Activated naive CD8-positive, alpha-beta T cell (primary cell): ENCODE data around the gene INPP1.
"Not testable (repeated sequence)": the region's sequence is repeated elsewhere in the genome, so short reads cannot be mapped to it uniquely, and the experiment has no call there.

ENCODE experiments used
- H3K27ac Mint-ChIP-seq: one replicate; pipeline ENCODE4 v1.8.0; 2021; ENCODE audit warnings: mixed read lengths
- H3K27me3 Mint-ChIP-seq: one replicate; pipeline ENCODE4 v1.8.0; 2021; ENCODE audit warnings: mixed read lengths
- H3K36me3 Mint-ChIP-seq: one replicate; pipeline ENCODE4 v1.8.0; 2021; ENCODE audit warnings: mixed read lengths
- H3K4me1 Mint-ChIP-seq: one replicate; pipeline ENCODE4 v1.8.0; 2021; ENCODE audit warnings: low read depth, mixed read lengths
- H3K4me3 Mint-ChIP-seq: one replicate; pipeline ENCODE4 v1.8.0; 2021; ENCODE audit warnings: mild to moderate bottlenecking, mixed read lengths
- H3K9me3 Mint-ChIP-seq: one replicate; pipeline ENCODE4 v1.8.0; 2021; ENCODE audit warnings: low read depth, mixed read lengths

INPP1 gene

GRCh38 chr2:190343536-190344275 is at the start of gene INPP1:
Gene INPP1 (plus strand): TSS chr2:190343589. CDS start chr2:190360103, 16,514 bp downstream.
- Mint-ChIP-seq H3K36me3 (no peaks in the 10 kb centered on the region), H3K4me3 (peak within 1 kb of the TSS; percentile 88), H3K4me1 (peaks cover 13% of the 10 kb centered on the region), H3K27ac (peak within 1 kb of the TSS; percentile 66), H3K9me3 (no peaks in the 10 kb centered on the region), H3K27me3 (no peaks in the 10 kb centered on the region)

- not testable (repeated sequence) for H3K4me3 Mint-ChIP-seq, H3K9me3 Mint-ChIP-seq, H3K27me3 Mint-ChIP-seq, H3K27ac Mint-ChIP-seq, H3K4me1 Mint-ChIP-seq
- H3K36me3 Mint-ChIP-seq, result peaks cover 45% of the 10 kb centered on the region
Observed at GRCh38 chr2:190297880-190298279, 45.5 kb upstream of the INPP1 start.

- Mint-ChIP-seq H3K36me3 (peaks cover 41% of the 10 kb centered on the region), H3K27me3 (no peaks in the 10 kb centered on the region), H3K9me3 (no peaks in the 10 kb centered on the region), H3K4me3 (no peak overlapping the region), H3K27ac (no peak overlapping the region), H3K4me1 (peaks cover 9% of the 10 kb centered on the region)
Observed at GRCh38 chr2:190301032-190301431, 42.4 kb upstream of the INPP1 start.

GRCh38 chr2:190302052-190302451 is 41.3 kb upstream of the INPP1 start:
- H3K9me3 Mint-ChIP-seq, result no peaks in the 10 kb centered on the region
- H3K27me3 Mint-ChIP-seq, result no peaks in the 10 kb centered on the region
- H3K4me1 Mint-ChIP-seq, result peaks cover 9% of the 10 kb centered on the region
- peaks cover 41% of the 10 kb centered on the region for H3K36me3 Mint-ChIP-seq
- H3K27ac Mint-ChIP-seq, result no peak overlapping the region
- H3K4me3 Mint-ChIP-seq, result no peak overlapping the region

- H3K4me3 Mint-ChIP-seq, result no peak overlapping the region
- no peaks in the 10 kb centered on the region for H3K9me3 Mint-ChIP-seq
- peaks cover 37% of the 10 kb centered on the region for H3K36me3 Mint-ChIP-seq
- H3K27me3 Mint-ChIP-seq, result no peaks in the 10 kb centered on the region
- peaks cover 11% of the 10 kb centered on the region for H3K4me1 Mint-ChIP-seq
- H3K27ac Mint-ChIP-seq, result peak overlapping the region; percentile 5
Observed at GRCh38 chr2:190303647-190304046, 39.7 kb upstream of the INPP1 start.

- Mint-ChIP-seq H3K27ac (no peak overlapping the region), H3K4me1 (peaks cover 11% of the 10 kb centered on the region), H3K36me3 (peaks cover 35% of the 10 kb centered on the region), H3K4me3 (no peak overlapping the region), H3K9me3 (no peaks in the 10 kb centered on the region), H3K27me3 (no peaks in the 10 kb centered on the region)
Observed at GRCh38 chr2:190304404-190304803, 39.0 kb upstream of the INPP1 start.

GRCh38 chr2:190308031-190308430 is 35.4 kb upstream of the INPP1 start:
- Mint-ChIP-seq H3K36me3 (peaks cover 21% of the 10 kb centered on the region), H3K27me3 (no peaks in the 10 kb centered on the region), H3K4me3 (no peak overlapping the region), H3K4me1 (peaks cover 19% of the 10 kb centered on the region), H3K27ac (no peak overlapping the region), H3K9me3 (no peaks in the 10 kb centered on the region)

GRCh38 chr2:190311893-190312634 is 31.3 kb upstream of the INPP1 start:
- Mint-ChIP-seq H3K9me3 (no peaks in the 10 kb centered on the region), H3K4me3 (no peak overlapping the region), H3K4me1 (peaks cover 32% of the 10 kb centered on the region), H3K36me3 (peaks cover 13% of the 10 kb centered on the region), H3K27me3 (no peaks in the 10 kb centered on the region), H3K27ac (no peak overlapping the region)

- not testable (repeated sequence) for H3K27ac Mint-ChIP-seq, H3K27me3 Mint-ChIP-seq, H3K9me3 Mint-ChIP-seq, H3K4me3 Mint-ChIP-seq
- H3K4me1 Mint-ChIP-seq, result peaks cover 37% of the 10 kb centered on the region
- peaks cover 12% of the 10 kb centered on the region for H3K36me3 Mint-ChIP-seq
Observed at GRCh38 chr2:190312635-190313025, 30.8 kb upstream of the INPP1 start.

- Mint-ChIP-seq H3K4me3 (no peak overlapping the region), H3K27ac (no peak overlapping the region), H3K4me1 (peaks cover 42% of the 10 kb centered on the region), H3K27me3 (no peaks in the 10 kb centered on the region), H3K9me3 (no peaks in the 10 kb centered on the region), H3K36me3 (peaks cover 12% of the 10 kb centered on the region)
Observed at GRCh38 chr2:190313880-190314279, 29.5 kb upstream of the INPP1 start.

GRCh38 chr2:190315273-190315672 is 28.1 kb upstream of the INPP1 start:
- no peak overlapping the region for H3K27ac Mint-ChIP-seq
- H3K4me1 Mint-ChIP-seq, result peaks cover 51% of the 10 kb centered on the region

GRCh38 chr2:190318514-190318913 is 24.9 kb upstream of the INPP1 start:
- H3K4me3 Mint-ChIP-seq, result peak overlapping the region; percentile 96
- no peaks in the 10 kb centered on the region for H3K36me3 Mint-ChIP-seq
- H3K27me3 Mint-ChIP-seq, result no peaks in the 10 kb centered on the region
- H3K27ac Mint-ChIP-seq, result peak overlapping the region; percentile 12
- no peaks in the 10 kb centered on the region for H3K9me3 Mint-ChIP-seq
- H3K4me1 Mint-ChIP-seq, result peaks cover 49% of the 10 kb centered on the region

More at GRCh38 chr2:190315273-190315672, 28.1 kb upstream of the INPP1 start:
- Mint-ChIP-seq H3K27me3 (no peaks in the 10 kb centered on the region), H3K4me3 (peak overlapping the region; percentile 48), H3K9me3 (no peaks in the 10 kb centered on the region), H3K36me3 (peaks cover 9% of the 10 kb centered on the region)

GRCh38 chr2:190318931-190319554 is 24.3 kb upstream of the INPP1 start:
- H3K4me1 Mint-ChIP-seq, result peaks cover 49% of the 10 kb centered on the region
- no peaks in the 10 kb centered on the region for H3K27me3 Mint-ChIP-seq
- no peaks in the 10 kb centered on the region for H3K36me3 Mint-ChIP-seq
- H3K27ac Mint-ChIP-seq, result peak overlapping the region; percentile 94
- no peaks in the 10 kb centered on the region for H3K9me3 Mint-ChIP-seq
- H3K4me3 Mint-ChIP-seq, result peak overlapping the region; percentile 96

- peak within 1 kb of the TSS; percentile 94 for H3K27ac Mint-ChIP-seq
- peak within 1 kb of the TSS; percentile 96 for H3K4me3 Mint-ChIP-seq
- H3K9me3 Mint-ChIP-seq, result no peaks in the 10 kb centered on the region
- H3K4me1 Mint-ChIP-seq, result peaks cover 47% of the 10 kb centered on the region
- peaks cover 2% of the 10 kb centered on the region for H3K27me3 Mint-ChIP-seq
- no peaks in the 10 kb centered on the region for H3K36me3 Mint-ChIP-seq
Observed at GRCh38 chr2:190319555-190320498, 23.6 kb upstream of the INPP1 start, which contains the start of gene HIBCH. Gene HIBCH (minus strand): TSS chr2:190319826. CDS start chr2:190319750, 76 bp downstream.
